HEK293 (cell line): ENCODE measurements around the gene BLOC1S1.

Source experiments
- BCL11A ChIP-seq: fragments of 450-650 bp; formaldehyde crosslinking; IDR thresholded peaks from 2 replicates; pipeline ENCODE4 v1.5.1; 2016; ENCODE audit warnings: low read depth, missing biosample characterization, missing genetic modification characterization
- CTCF ChIP-seq: fragments of 450-650 bp; formaldehyde crosslinking; IDR thresholded peaks from 2 replicates; pipeline ENCODE4 v1.5.1; 2016; ENCODE audit warnings: missing biosample characterization, missing genetic modification characterization
- PBX3 ChIP-seq: sonication (generic); formaldehyde crosslinking; IDR thresholded peaks from 2 replicates; pipeline ENCODE4 v1.8.1; 2022; ENCODE audit warnings: mild to moderate bottlenecking, moderate library complexity, missing genetic modification reagents
- PRDM4 ChIP-seq: fragments of 450-650 bp; formaldehyde crosslinking; IDR thresholded peaks from 2 replicates; pipeline ENCODE4 v1.5.1; 2017; ENCODE audit warnings: missing biosample characterization, missing genetic modification characterization
- REST ChIP-seq: fragments of 450-650 bp; formaldehyde crosslinking; IDR thresholded peaks from 2 replicates; pipeline ENCODE4 v1.5.1; 2016; ENCODE audit warnings: missing biosample characterization, missing genetic modification characterization
- ZBTB17 ChIP-seq: fragments of 450-650 bp; formaldehyde crosslinking; IDR thresholded peaks from 2 replicates; pipeline ENCODE4 v1.5.1; 2016; ENCODE audit warnings: missing biosample characterization, missing genetic modification characterization
- ZBTB8A ChIP-seq: fragments of 450-650 bp; formaldehyde crosslinking; IDR thresholded peaks from 2 replicates; pipeline ENCODE4 v1.5.1; 2016; ENCODE audit warnings: missing biosample characterization, missing genetic modification characterization
- ZEB2 ChIP-seq: fragments of 450-650 bp; formaldehyde crosslinking; IDR thresholded peaks from 2 replicates; pipeline ENCODE4 v1.5.1; 2016; ENCODE audit warnings: missing biosample characterization, missing genetic modification characterization
- ZNF311 ChIP-seq: fragments of 450-650 bp; formaldehyde crosslinking; IDR thresholded peaks from 2 replicates; pipeline ENCODE4 v1.5.1; 2017; ENCODE audit warnings: missing biosample characterization, missing genetic modification characterization, borderline replicate concordance
- ZNF621 ChIP-seq: fragments of 450-650 bp; formaldehyde crosslinking; IDR thresholded peaks from 2 replicates; pipeline ENCODE4 v1.5.1; 2017; ENCODE audit warnings: missing biosample characterization, missing genetic modification characterization
- ZNF707 ChIP-seq: fragments of 450-650 bp; formaldehyde crosslinking; IDR thresholded peaks from 2 replicates; pipeline ENCODE4 v1.5.1; 2016; ENCODE audit warnings: missing biosample characterization, missing genetic modification characterization
- ZNF747 ChIP-seq: fragments of 450-650 bp; formaldehyde crosslinking; IDR thresholded peaks from 2 replicates; pipeline ENCODE4 v1.5.1; 2016; ENCODE audit warnings: missing biosample characterization, missing genetic modification characterization
- ZNF792 ChIP-seq: fragments of 450-650 bp; formaldehyde crosslinking; IDR thresholded peaks from 2 replicates; pipeline ENCODE4 v1.5.1; 2016; ENCODE audit warnings: missing biosample characterization, missing genetic modification characterization
- ZSCAN30 ChIP-seq: fragments of 450-650 bp; IDR thresholded peaks from 2 replicates; pipeline ENCODE4 v1.5.1; 2018; ENCODE audit warnings: missing biosample characterization, mild to moderate bottlenecking, missing genetic modification characterization, moderate library complexity

- TF ChIP-seq CTCF (tag by site-specific recombination), result no peak
- no peak for TF ChIP-seq ZNF621 (tag by site-specific recombination)
- no peak for TF ChIP-seq ZNF707 (tag by site-specific recombination)
- no peak for TF ChIP-seq PRDM4 (tag by site-specific recombination)
- no peak for TF ChIP-seq BCL11A
- no peak for TF ChIP-seq REST (tag by site-specific recombination)
- no peak for TF ChIP-seq ZNF747
- no peak for TF ChIP-seq ZNF792 (tag by site-specific recombination)
- TF ChIP-seq ZSCAN30 (tag by site-specific recombination), result no peak
- TF ChIP-seq PBX3 (CRISPR knock-in tag), result no peak
- no peak for TF ChIP-seq ZBTB17 (tag by site-specific recombination)
- no peak for TF ChIP-seq ZNF311 (tag by site-specific recombination)
- TF ChIP-seq ZBTB8A (tag by site-specific recombination), result no peak
- TF ChIP-seq ZEB2 (tag by site-specific recombination), result no peak
Observed at GRCh38 chr12:55676707-55677106, 39.1 kb upstream of the BLOC1S1 start.
